Upper lobe of right lung (tissue), 1 donor: Measurements from ENCODE around the gene RIN2. TPM values are rescaled to one million over a fixed set of nuclear protein-coding genes. Genes with fewer than 3 reads are reported as not detected.
A peak's percentile ranks its signal among the peaks of the same experiment; 100 is the strongest.

ENCODE experiments used
- ATAC-seq: fragments of 200-7000 bp; cut with Tn5 transposase; one replicate; pipeline ENCODE4 v1.9.1; 2020; ENCODE audit warnings: mild to moderate bottlenecking, moderate library complexity
- DNase-seq: peaks from one replicate; pipeline ENCODE4 v3.0.0-alpha.2; 2020
- H3K27ac ChIP-seq: fragments of 200-600 bp; one replicate; pipeline ENCODE4 v1.8.0; 2022
- H3K27me3 ChIP-seq: fragments of 200-600 bp; one replicate; pipeline ENCODE4 v1.8.0; 2022; ENCODE audit warnings: mild to moderate bottlenecking
- H3K36me3 ChIP-seq: fragments of 200-600 bp; one replicate; pipeline ENCODE4 v1.8.0; 2022
- H3K4me1 ChIP-seq: fragments of 200-600 bp; one replicate; pipeline ENCODE4 v1.8.0; 2022
- H3K4me3 ChIP-seq: fragments of 200-600 bp; one replicate; pipeline ENCODE4 v1.8.0; 2022; ENCODE audit warnings: mild to moderate bottlenecking
- H3K9me3 ChIP-seq: fragments of 200-600 bp; one replicate; pipeline ENCODE4 v1.8.0; 2022
- intact Hi-C: fragments of 100-400 bp; cut with DNase I; formaldehyde crosslinking; loops from one replicate; pipeline ENCODE4 v1.11.0; 2022
- total RNA-seq: library from RNA; stranded (reverse); fragmentation: NEBNext Ultra II Directional; extraction: Animal tissue kit (Norgen Biotek cat#: 25700); gene quantifications from one replicate; pipeline ENCODE4 v1.2.1, GENCODE V29; 2021
- TF ChIP-seq, protein P1 (sequence below): fragments of 200-600 bp; IDR thresholded peaks from one replicate; pipeline ENCODE4 v1.8.0; 2022; ENCODE audit warnings: antibody characterized with exemption
- donor health status: DM: no; HTN: yes; CAD: no; lungs with severe emphysema.

RIN2 gene
- total RNA-seq, 1 donor from 2014 or later, result 116 TPM

DNA sequence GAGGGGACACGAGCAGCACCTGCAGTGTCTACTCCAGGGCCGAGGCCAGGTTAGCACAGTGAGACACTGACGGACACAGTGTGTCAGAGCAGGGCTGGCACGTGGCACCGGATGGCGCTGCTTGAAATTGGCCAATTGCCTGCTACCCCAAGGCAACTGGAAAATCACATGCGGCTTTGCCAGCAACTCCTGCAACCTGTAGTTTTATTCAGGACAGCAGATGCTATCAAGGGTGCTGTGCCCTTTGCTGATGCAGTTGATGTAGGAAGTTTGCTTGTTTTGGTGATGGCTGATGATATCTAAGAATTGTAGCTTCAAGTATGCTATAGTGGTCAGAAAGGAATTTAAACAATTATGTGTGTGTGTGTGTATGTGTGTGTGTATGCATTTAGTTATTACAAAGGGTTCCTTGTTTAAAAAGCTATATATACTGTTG lies 25.9 kb downstream of the RIN2 start:
- H3K9me3 ChIP-seq, result no peaks in the 10 kb centered on the region
- TF ChIP-seq, protein P1, sequence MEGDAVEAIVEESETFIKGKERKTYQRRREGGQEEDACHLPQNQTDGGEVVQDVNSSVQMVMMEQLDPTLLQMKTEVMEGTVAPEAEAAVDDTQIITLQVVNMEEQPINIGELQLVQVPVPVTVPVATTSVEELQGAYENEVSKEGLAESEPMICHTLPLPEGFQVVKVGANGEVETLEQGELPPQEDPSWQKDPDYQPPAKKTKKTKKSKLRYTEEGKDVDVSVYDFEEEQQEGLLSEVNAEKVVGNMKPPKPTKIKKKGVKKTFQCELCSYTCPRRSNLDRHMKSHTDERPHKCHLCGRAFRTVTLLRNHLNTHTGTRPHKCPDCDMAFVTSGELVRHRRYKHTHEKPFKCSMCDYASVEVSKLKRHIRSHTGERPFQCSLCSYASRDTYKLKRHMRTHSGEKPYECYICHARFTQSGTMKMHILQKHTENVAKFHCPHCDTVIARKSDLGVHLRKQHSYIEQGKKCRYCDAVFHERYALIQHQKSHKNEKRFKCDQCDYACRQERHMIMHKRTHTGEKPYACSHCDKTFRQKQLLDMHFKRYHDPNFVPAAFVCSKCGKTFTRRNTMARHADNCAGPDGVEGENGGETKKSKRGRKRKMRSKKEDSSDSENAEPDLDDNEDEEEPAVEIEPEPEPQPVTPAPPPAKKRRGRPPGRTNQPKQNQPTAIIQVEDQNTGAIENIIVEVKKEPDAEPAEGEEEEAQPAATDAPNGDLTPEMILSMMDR, result no peak
- H3K36me3 ChIP-seq, result no peaks in the 10 kb centered on the region
- H3K27me3 ChIP-seq, result no peaks in the 10 kb centered on the region
- H3K4me1 ChIP-seq, result peaks cover 35% of the 10 kb centered on the region
- intact Hi-C loops, result loop anchor here (10.0 kb wide), 1 partner anchor 211 kb away; no protein-coding TSS in a partner anchor
- peak overlapping the region; percentile 37 for H3K27ac ChIP-seq
- ATAC-seq (peak; percentile 40), DNase-seq (peak; percentile 65)
- no peak overlapping the region for H3K4me3 ChIP-seq

DNA sequence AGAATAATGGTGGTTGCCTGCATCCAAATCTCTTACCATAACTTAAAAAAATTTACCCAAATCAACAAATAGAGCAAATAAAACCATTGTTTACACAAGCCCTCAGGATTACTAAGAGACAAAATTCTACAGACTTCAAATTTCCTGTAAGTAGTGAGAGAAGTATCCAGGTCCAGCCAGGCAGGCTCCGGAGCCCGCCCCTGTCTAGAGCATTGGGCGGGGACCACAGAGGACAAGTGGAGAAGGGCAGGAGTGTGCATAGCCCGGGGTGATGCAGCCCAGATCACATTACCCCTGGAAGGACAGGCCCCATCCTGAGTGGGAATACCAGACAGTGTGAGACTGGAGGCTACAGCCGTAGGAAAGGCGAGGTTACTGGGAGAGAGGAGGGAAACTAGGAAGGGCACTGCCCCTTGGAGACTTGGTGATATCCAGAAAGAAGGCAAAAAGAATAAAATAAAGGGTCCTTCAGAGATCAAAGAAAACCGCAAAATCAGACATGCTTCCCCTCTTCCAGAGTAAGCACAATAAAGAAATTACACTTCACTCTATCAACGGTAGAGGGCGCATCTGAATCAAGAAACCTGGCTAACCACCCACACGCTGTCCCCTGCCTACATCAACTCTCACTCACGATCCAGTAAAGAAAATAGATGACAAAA lies 26.6 kb downstream of the RIN2 start:
- intact Hi-C loops, result loop anchor here (10.0 kb wide), 1 partner anchor 210 kb away; no protein-coding TSS in a partner anchor
- peak; percentile 80 for DNase-seq
- TF ChIP-seq, protein P1, result peak; percentile 80
- Histone ChIP-seq H3K27ac (peak overlapping the region; percentile 61), H3K27me3 (no peaks in the 10 kb centered on the region), H3K9me3 (no peaks in the 10 kb centered on the region), H3K4me1 (peaks cover 35% of the 10 kb centered on the region), H3K36me3 (no peaks in the 10 kb centered on the region), H3K4me3 (no peak overlapping the region)
- ATAC-seq, result peak; percentile 91

DNA sequence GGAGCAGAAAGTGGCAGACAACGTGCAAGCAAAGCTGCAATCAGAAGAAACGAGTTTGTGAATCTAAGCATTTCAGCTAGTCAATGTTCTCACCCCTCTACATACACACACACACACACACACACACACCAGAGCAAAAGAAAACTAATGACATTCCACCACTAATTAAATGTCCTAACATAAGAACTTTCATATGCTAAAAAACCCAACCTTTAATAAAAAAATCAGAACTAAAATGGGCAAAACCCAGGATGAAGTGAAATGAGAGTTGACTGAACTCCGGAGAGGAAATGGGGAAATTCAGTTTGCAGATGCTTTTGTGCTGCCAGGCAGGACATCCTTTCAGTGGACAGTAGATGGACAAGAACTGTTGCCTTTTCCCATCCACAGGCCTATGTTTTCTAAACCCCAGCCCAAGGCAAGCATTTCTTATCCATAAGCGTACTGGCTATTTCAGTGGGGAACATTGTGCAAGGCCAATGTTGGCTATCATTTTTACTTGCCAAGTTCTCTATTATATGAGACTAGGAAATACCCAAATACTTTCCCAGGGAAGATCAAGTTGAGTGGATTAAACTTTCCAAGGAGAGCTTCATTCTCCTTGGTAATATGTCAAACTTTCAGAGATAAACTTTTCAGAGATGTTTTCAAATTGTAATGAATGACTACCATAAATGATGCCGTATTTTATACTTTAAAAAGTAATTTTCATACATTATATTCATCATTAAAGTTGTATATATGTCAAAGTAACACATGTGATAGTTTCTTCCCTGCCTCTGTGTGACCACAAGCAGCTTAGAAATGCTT lies 27.3 kb downstream of the RIN2 start:
- ATAC-seq (no peak), DNase-seq (no peak)
- intact Hi-C loops, result loop anchor here (10.0 kb wide), 1 partner anchor 209 kb away; no protein-coding TSS in a partner anchor
- H3K27ac ChIP-seq, result peak overlapping the region; percentile 61
- TF ChIP-seq, protein P1, result no peak
- no peaks in the 10 kb centered on the region for H3K27me3 ChIP-seq
- no peaks in the 10 kb centered on the region for H3K9me3 ChIP-seq
- peaks cover 35% of the 10 kb centered on the region for H3K4me1 ChIP-seq
- H3K4me3 ChIP-seq, result no peak overlapping the region
- H3K36me3 ChIP-seq, result no peaks in the 10 kb centered on the region

DNA sequence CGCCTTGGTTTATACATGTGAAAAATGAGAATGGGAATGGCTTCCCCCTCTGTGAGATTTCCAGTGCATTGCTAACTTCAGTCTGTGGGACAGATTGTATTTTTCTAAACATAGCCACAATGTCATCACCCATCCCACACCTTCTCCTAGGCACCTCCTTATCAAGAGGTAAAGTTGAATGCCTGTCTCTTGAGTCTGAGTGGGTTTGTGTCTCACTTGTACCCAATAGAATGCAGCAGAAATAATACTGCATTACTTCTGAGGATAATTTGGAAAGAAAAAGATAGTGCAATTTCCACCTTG lies 27.9 kb downstream of the RIN2 start:
- peak overlapping the region; percentile 61 for H3K27ac ChIP-seq
- peaks cover 35% of the 10 kb centered on the region for H3K4me1 ChIP-seq
- no peaks in the 10 kb centered on the region for H3K36me3 ChIP-seq
- TF ChIP-seq, protein P1, result no peak
- intact Hi-C loops, result loop anchor here (10.0 kb wide), 1 partner anchor 209 kb away; no protein-coding TSS in a partner anchor
- H3K9me3 ChIP-seq, result no peaks in the 10 kb centered on the region
- H3K27me3 ChIP-seq, result no peaks in the 10 kb centered on the region
- no peak overlapping the region for H3K4me3 ChIP-seq
- no peak for DNase-seq
- no peak for ATAC-seq

DNA sequence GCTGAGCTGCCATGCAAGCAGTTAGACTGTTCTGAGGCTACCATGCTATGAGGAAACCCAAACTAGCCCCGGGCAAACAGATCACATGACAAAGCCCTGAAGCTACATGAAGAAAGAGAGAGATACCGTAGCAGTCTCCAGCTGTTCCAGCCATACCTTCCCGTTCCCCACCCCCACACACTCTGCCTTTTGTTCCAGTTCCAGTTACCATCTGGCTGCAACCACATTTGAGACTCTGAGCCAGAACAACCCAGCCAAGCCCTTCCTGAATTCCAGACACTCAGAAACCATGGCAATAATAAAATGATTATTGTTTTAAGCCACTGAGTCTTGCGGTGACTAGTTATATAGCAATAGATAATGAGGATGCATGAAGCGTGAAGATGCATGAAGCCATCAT lies 28.3 kb downstream of the RIN2 start:
- Histone ChIP-seq H3K4me1 (peaks cover 35% of the 10 kb centered on the region), H3K27ac (peak overlapping the region; percentile 61), H3K9me3 (no peaks in the 10 kb centered on the region), H3K4me3 (no peak overlapping the region), H3K36me3 (no peaks in the 10 kb centered on the region), H3K27me3 (no peaks in the 10 kb centered on the region)
- TF ChIP-seq, protein P1, result no peak
- DNase-seq (no peak), ATAC-seq (peak; percentile 55)
- intact Hi-C loops, result loop anchor here (10.0 kb wide), 1 partner anchor 208 kb away; no protein-coding TSS in a partner anchor
